Gastroesophageal sphincter (tissue), 2 donors: Measurements from ENCODE around the gene FPR2.

Source experiments
- POLR2A ChIP-seq, 2 donors: fragments of 450-650 bp; IDR thresholded peaks; one replicate each; pipeline ENCODE4 v1.6.1; 2017; ENCODE audit warnings: antibody characterized with exemption in 2 of 2, mild to moderate bottlenecking in 2 of 2, moderate library complexity in 1 of 2
- POLR2AphosphoS5 ChIP-seq: sonication (generic); formaldehyde crosslinking; IDR thresholded peaks from one replicate; pipeline ENCODE4 v1.6.1; 2017; ENCODE audit warnings: antibody characterized with exemption

- no peak for TF ChIP-seq POLR2A (IDR thresholded peaks at IDR 0.05)
- TF ChIP-seq POLR2AphosphoS5: no peak
These were observed at the start of gene FPR2 for GRCh38 chr19:51760697-51761356.
